Heart left ventricle (tissue), 16 donors: ENCODE results near the gene RPTOR. TPM values are rescaled to one million over a fixed set of nuclear protein-coding genes. Genes with fewer than 3 reads are reported as not detected.
A peak's percentile ranks its signal among the peaks of the same experiment; 100 is the strongest.

Experiments
- ATAC-seq, 4 donors: fragments of 200-7000 bp; cut with Tn5 transposase; one replicate each; pipeline ENCODE4 v1.9.1; 2020 to 2022; ENCODE audit warnings: moderate library complexity in 4 of 4, mild to moderate bottlenecking in 3 of 4, moderate number of reproducible peaks in 1 of 4
- DNase-seq, 5 donors: peaks; one replicate each; pipeline ENCODE4 v3.0.0-alpha.2; 2020
- H3K27ac ChIP-seq, 12 donors: fragments of 200-600 bp; sonication (generic) in 4 of 12; one replicate each; pipeline versions ENCODE4 v1.5.0 to v1.8.0; 2016 to 2022; ENCODE audit warnings: mild to moderate bottlenecking in 2 of 12
- H3K27me3 ChIP-seq, 9 donors: fragments of 200-600 bp; sonication (generic) in 2 of 9; one replicate each; pipeline versions ENCODE4 v1.5.1 to v1.8.0; 2016 to 2022; ENCODE audit warnings: mild to moderate bottlenecking in 3 of 9
- H3K36me3 ChIP-seq, 9 donors: fragments of 200-600 bp; sonication (generic) in 2 of 9; one replicate each; pipeline versions ENCODE4 v1.5.0 to v1.8.0; 2018 to 2022; ENCODE audit warnings: mild to moderate bottlenecking in 2 of 9
- H3K4me1 ChIP-seq, 12 donors: fragments of 200-600 bp; sonication (generic) in 4 of 12; one replicate each; pipeline versions ENCODE4 v1.5.0 to v1.8.0; 2016 to 2022; ENCODE audit warnings: mild to moderate bottlenecking in 3 of 12
- H3K4me3 ChIP-seq, 12 donors: fragments of 200-600 bp; sonication (generic) in 4 of 12; one replicate each; pipeline versions ENCODE4 v1.5.0 to v1.8.0; 2017 to 2022; ENCODE audit warnings: mild to moderate bottlenecking in 9 of 12, moderate library complexity in 4 of 12
- H3K9me3 ChIP-seq, 12 donors: fragments of 200-600 bp; sonication (generic) in 4 of 12; one replicate each; pipeline versions ENCODE4 v1.5.0 to v1.8.0; 2016 to 2022; ENCODE audit warnings: mild to moderate bottlenecking in 1 of 12
- CTCF ChIP-seq, 12 donors: fragments of 200-600 bp; sonication (generic) in 4 of 12; IDR thresholded peaks; one replicate each; pipeline versions ENCODE4 v1.5.0 to v1.8.0; 2018 to 2022; ENCODE audit warnings: antibody characterized with exemption in 12 of 12, mild to moderate bottlenecking in 5 of 12
- POLR2A ChIP-seq, 2 donors: fragments of 450-650 bp; IDR thresholded peaks; one replicate each; pipeline ENCODE4 v1.6.1; 2017; ENCODE audit warnings: antibody characterized with exemption in 2 of 2, mild to moderate bottlenecking in 2 of 2, moderate library complexity in 2 of 2
- WGBS, 4 donors: extraction: QIAGEN DNeasy Blood & Tissue Kit in 2 of 4; methylation state at CpG; one replicate each; pipeline versions ENCODE4 v1.1.5 to v1.1.7; 2013 to 2018; 5-methylcytosine and 5-hydroxymethylcytosine counted together
- intact Hi-C, 10 donors: fragments of 100-400 bp; cut with DNase I; formaldehyde crosslinking; loops; one replicate each; pipeline versions ENCODE4 v1.11.1 to v1.14.2; 2022
- polyA plus RNA-seq, 2 donors: library from polyadenylated mRNA; stranded (reverse); fragments of 200-250 nt; gene quantifications; one replicate each; pipeline ENCODE4 v1.2.3, GENCODE V29; 2013
- total RNA-seq, 9 donors: library from RNA; depleted of rRNA in 2 of 9; stranded (reverse); fragments of >200 nt in 2 of 9; fragmentation: NEBNext Ultra II Directional in 3 of 9; extraction: Animal tissue kit (Norgen Biotek cat#: 25700) in 3 of 9; gene quantifications; one replicate each; pipeline versions ENCODE4 v1.1.0 to v1.2.4, GENCODE V29; 2016 to 2023
- donor health status: ischemic (EF 13 %, LVEDD 7.1; RV severe dilation, severe dysfunction).
- donor health status: healthy with polysubstance abuse.
- donor health status: DM: no; HTN: yes; CAD: no.
- donor health status: DM: no; HTN: no; CAD: no.
- donor health status: ischemic (EF 25% LVEDD 6.9; RV normal size, moderate dysfunction).
- donor health status: ischemic (EF 25% LVEDD 5.7; RV mildly dilated, moderate dysfunction).
- donor health status: healthy.
- donor health status: DM: yes; HTN: yes; CAD: no.
- donor health status: ischemic (EF 35%, LVEDD 5.7; RV mildly dilated, moderate dysfunction).
- donor health status: nonischemic (EF 11% LVEDD 7.7; RV severe dilation, severe dysfunction).
- donor health status: DM: yes; HTN: yes; CAD: no.
- donor health status: PGD.
- donor health status: ischemic (EF 29% LVEDD 5.4; RV normal size, mild dysfunction).
- donor health status: nonischemic (EF 23%, LVEDD 6.1; RV moderate dilation, normal function).

The RPTOR gene
- total and polyA plus RNA-seq, 11 donors = 14.7 to 31.7 (median 26.0) TPM

DNA sequence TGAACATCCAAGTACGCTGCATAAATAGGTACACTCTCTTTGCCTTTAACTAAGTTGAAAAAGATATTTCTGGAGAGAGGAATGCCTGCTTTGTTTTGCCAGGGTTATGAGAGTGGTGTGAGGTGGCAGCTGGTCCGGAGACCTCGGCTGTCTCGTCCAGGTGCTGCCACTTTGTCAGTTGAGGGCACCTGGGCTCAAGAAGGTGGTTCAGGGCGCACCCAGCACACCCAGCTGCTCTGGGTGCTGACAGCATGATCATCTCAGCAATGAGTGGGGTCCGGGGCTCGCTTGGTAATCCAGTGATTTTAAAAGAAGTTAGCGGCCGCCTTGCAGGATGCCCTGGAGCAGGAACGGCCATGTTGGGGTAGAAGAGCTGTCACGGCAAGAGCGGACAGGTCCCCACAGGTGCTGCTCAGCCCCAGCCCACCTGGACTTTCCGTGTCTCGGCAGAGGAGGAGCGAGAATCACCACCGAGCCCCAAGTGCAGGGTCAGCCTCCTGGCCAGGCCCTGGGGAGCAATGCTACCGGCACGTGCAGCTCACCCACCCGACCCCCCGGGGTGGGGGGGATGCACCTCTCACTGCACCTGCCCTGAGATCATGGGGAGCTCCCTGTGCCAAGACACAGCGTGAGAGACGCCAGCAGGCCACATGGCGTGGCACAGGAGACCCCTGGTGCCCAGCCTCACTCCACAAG lies 379.6 kb downstream of the RPTOR start:
- intact Hi-C loops = no loop called here
- no peaks in the 10 kb centered on the region for H3K27me3 ChIP-seq
- no peak overlapping the region for H3K27ac ChIP-seq
- no peaks in the 10 kb centered on the region for H3K9me3 ChIP-seq
- H3K36me3 ChIP-seq = peaks cover 0 to 50% (median 45%) of the 10 kb centered on the region in 9 donors
- peaks cover 0 to 26% (median 6%) of the 10 kb centered on the region in 12 donors for H3K4me1 ChIP-seq
- no peak for ATAC-seq
- DNase-seq = peak in 2 of 5 donors; percentile 18 to 21
- TF ChIP-seq POLR2A (IDR thresholded peaks at IDR 0.05) = no peak
- TF ChIP-seq CTCF (IDR thresholded peaks at IDR 0.05) = no peak
- WGBS, 4 donors = 94 to 97% (median 97%) methylated on average over 19 to 23 of the region's 23 CpGs
- no peak overlapping the region for H3K4me3 ChIP-seq

DNA sequence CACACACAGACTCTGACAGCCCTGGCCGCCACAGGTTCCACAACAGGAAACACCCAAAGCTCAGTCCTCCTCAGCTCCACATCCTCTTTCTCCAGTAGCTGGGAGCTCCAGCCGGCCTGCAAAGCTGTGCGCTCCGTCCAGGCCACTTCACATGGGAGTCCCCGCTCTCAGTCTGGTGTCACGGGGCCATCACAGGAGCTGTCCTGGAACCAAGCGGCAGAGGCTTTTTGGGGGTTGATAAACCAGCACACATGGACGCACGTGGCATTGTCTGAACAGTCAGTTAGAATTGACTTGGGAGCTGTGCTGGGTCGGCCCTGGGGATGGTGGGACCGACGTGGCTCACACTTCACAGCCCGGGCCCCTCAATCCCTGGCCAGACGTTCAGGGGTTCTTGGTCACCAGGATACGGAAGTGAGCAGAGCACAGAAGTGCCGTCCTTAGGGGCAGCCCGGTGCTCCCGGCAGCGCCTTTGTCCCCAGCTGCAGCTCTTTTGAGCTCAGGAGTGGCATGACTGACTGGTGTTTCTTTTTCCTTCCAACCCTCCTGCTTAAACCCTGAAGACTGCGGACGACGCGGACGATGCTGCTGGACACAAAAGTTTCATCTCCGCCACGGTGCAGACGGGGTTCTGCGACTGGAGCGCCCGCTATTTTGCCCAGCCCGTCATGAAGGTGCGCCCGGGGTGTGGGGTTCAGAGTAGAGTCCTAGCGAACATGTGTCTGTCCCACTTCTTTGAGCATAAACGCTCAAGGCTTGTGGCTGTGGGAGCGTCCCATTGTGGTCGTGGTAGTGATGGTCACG lies 380.4 kb downstream of the RPTOR start:
- no peaks in the 10 kb centered on the region for H3K27me3 ChIP-seq
- ATAC-seq (no peak), DNase-seq (peak in 3 of 5 donors; percentile 13 to 58 (median 17))
- intact Hi-C loops = no loop called here
- no peak overlapping the region for H3K4me3 ChIP-seq
- no peak for TF ChIP-seq POLR2A (IDR thresholded peaks at IDR 0.05)
- no peak for TF ChIP-seq CTCF (IDR thresholded peaks at IDR 0.05)
- no peaks in the 10 kb centered on the region for H3K9me3 ChIP-seq
- WGBS, 4 donors = 94 to 95% (median 95%) methylated on average over 36 to 38 of the region's 38 CpGs
- H3K36me3 ChIP-seq = peaks cover 0 to 55% (median 45%) of the 10 kb centered on the region in 9 donors
- peaks cover 0 to 18% (median 3%) of the 10 kb centered on the region in 12 donors for H3K4me1 ChIP-seq
- H3K27ac ChIP-seq = no peak overlapping the region

GRCh38 chr17:80925688-80926335 lies 381.2 kb downstream of the RPTOR start:
- ATAC-seq (no peak), DNase-seq (peak in 2 of 5 donors; percentile 10 to 12)
- intact Hi-C loops = no loop called here
- Histone ChIP-seq H3K4me3 (no peak overlapping the region), H3K27ac (no peak overlapping the region), H3K36me3 (peaks cover 0 to 55% (median 45%) of the 10 kb centered on the region in 9 donors), H3K9me3 (no peaks in the 10 kb centered on the region), H3K4me1 (peaks cover 0 to 17% (median 3%) of the 10 kb centered on the region in 12 donors), H3K27me3 (no peaks in the 10 kb centered on the region)
- no peak for TF ChIP-seq POLR2A (IDR thresholded peaks at IDR 0.05)
- TF ChIP-seq CTCF (IDR thresholded peaks at IDR 0.05) = no peak
- WGBS, 4 donors = 85 to 90% (median 88%) methylated on average over 16 to 18 of the region's 18 CpGs
